Lower leg skin (tissue), 4 donors: Measurements from ENCODE around the gene RIMS1. TPM values are rescaled to one million over a fixed set of nuclear protein-coding genes. Genes with fewer than 3 reads are reported as not detected.
"Not testable (repeated sequence)": the region's sequence is repeated elsewhere in the genome, so short reads cannot be mapped to it uniquely, and the experiment has no call there.

Source experiments
- DNase-seq, 2 donors: peaks; one replicate each; pipeline ENCODE4 v3.0.0-alpha.2; 2019; ENCODE audit warnings: low spot score in 2 of 2
- H3K4me3 ChIP-seq: fragments of 200-600 bp; sonication (generic); 2 replicates; pipeline ENCODE4 v1.5.1; 2017; ENCODE audit warnings: mild to moderate bottlenecking, low read depth; ENCODE audit not compliant: poor library complexity, severe bottlenecking
- CTCF ChIP-seq, 3 donors: fragments of 450-650 bp; IDR thresholded peaks; one replicate each; pipeline ENCODE4 v1.5.1; 2016; ENCODE audit warnings: antibody characterized with exemption in 3 of 3, mild to moderate bottlenecking in 3 of 3, moderate library complexity in 2 of 3
- POLR2A ChIP-seq, 2 donors: fragments of 450-650 bp; IDR thresholded peaks; one replicate each; pipeline ENCODE4 v1.6.1; 2016 to 2017; ENCODE audit warnings: antibody characterized with exemption in 2 of 2, mild to moderate bottlenecking in 1 of 2, moderate library complexity in 1 of 2
- WGBS, 2 donors: methylation state at CpG; one replicate each; pipeline ENCODE4 v1.1.5; 2018; 5-methylcytosine and 5-hydroxymethylcytosine counted together
- intact Hi-C: fragments of 100-400 bp; cut with DNase I; formaldehyde crosslinking; loops from one replicate; pipeline ENCODE4 v1.15.0; 2023; ENCODE audit warnings: low total_unique reads
- total RNA-seq, 4 donors: library from RNA; depleted of rRNA; stranded (reverse); fragments of >200 nt; gene quantifications; one replicate each; pipeline ENCODE4 v1.1.0, GENCODE V29; 2016

Gene RIMS1
- total RNA-seq, 4 donors from 2014 or later, result 1.3 to 9.4 (median 4.7) TPM

DNA sequence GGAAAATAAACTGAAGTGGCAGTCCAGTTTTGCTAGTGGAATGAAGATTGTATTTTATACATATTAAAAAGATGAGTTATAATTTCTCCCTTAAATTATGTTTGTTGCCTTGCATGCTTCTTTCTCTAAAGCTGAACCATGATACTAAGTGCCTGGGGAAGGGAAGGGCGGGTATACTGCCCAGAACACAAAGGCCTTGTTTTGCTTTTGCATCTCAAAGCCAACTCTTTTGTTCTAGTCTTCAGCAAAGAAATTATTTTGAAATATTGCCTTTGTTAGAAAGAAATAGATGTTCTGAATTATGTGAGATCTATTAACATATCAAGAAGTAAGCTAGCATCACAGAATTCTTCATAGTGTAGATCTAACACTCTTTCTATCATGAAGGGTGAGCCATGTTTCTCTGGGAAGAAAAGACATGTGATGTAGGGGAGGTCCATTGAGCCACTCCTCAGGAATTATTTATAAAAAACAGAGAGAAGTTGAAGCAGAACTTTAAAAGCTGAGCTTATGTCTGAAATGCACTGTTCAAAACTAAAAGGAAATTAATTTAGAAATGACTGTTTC lies 108.4 kb downstream of the RIMS1 start:
- intact Hi-C loops, result loop anchor here (5.0 kb wide), 1 partner anchor 612 kb away; no protein-coding TSS in a partner anchor
- WGBS, 2 donors, result 52 to 79% methylated on average over 1 of the region's 1 CpG
- no peak for DNase-seq
- TF ChIP-seq CTCF (IDR thresholded peaks at IDR 0.05) (no peak), POLR2A (IDR thresholded peaks at IDR 0.05) (no peak)
- H3K4me3 ChIP-seq, result no peak overlapping the region

GRCh38 chr6:71997341-71997740 lies 111.0 kb downstream of the RIMS1 start:
- 86 to 95% methylated on average over 1 of the region's 1 CpG for WGBS, 2 donors
- H3K4me3 ChIP-seq, result no peak overlapping the region
- intact Hi-C loops, result no loop called here
- no peak for DNase-seq
- TF ChIP-seq CTCF (IDR thresholded peaks at IDR 0.05), result no peak
- TF ChIP-seq POLR2A (IDR thresholded peaks at IDR 0.05), result no peak

DNA sequence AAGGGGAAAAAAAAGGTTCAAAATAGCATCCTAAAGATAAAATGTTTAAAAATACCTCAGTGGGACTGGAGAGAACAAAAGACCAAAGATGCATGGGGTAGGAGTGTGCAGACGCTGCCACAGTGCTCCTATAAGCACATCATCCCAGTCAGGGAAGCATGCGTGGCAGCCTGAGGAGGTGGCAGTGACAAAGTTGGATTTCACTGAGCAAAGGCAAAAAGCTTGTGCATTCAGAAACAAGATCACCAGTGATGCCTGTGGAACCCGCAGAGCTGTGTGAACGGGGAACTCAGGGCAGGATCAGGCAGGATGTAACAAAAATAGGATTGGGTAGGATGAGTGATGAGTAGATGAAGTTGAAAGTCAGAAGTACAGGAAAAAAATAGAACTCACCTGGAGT lies 116.1 kb downstream of the RIMS1 start:
- H3K4me3 ChIP-seq, result no peak overlapping the region
- WGBS, 2 donors, result 77 to 79% methylated on average over 4 of the region's 4 CpGs
- DNase-seq, result no peak
- no peak for TF ChIP-seq POLR2A (IDR thresholded peaks at IDR 0.05)
- no peak for TF ChIP-seq CTCF (IDR thresholded peaks at IDR 0.05)
- intact Hi-C loops, result no loop called here

DNA sequence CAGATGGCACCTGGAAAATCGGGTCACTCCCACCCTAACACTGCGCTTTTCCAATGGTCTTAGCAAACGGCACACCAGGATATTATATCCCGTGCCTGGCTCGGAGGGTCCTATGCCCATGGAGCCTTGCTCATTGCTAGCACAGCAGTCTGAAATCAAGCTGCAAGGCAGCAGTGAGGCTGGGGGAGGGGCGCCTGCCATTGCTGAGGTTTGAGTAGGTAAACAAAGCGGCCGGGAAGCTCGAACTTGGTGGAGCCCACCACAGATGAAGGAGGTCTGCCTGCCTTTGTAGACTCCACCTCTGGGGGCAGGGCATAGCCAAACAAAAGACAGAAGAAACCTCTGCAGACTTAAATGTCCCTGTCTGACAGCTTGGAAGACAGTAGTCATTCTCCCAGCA lies 120.2 kb downstream of the RIMS1 start:
- 83 to 98% methylated on average over 9 of the region's 9 CpGs for WGBS, 2 donors

GRCh38 chr6:72022830-72023229 lies 136.5 kb downstream of the RIMS1 start:
- H3K4me3 ChIP-seq, result no peak overlapping the region
- 30 to 50% methylated on average over 1 of the region's 1 CpG for WGBS, 2 donors
- intact Hi-C loops, result no loop called here
- no peak for TF ChIP-seq POLR2A (IDR thresholded peaks at IDR 0.05)
- no peak for TF ChIP-seq CTCF (IDR thresholded peaks at IDR 0.05)
- no peak for DNase-seq

More for the DNA sequence above, 120.2 kb downstream of the RIMS1 start:
- H3K4me3 ChIP-seq, DNase-seq, intact Hi-C loops: not testable (repeated sequence)

DNA sequence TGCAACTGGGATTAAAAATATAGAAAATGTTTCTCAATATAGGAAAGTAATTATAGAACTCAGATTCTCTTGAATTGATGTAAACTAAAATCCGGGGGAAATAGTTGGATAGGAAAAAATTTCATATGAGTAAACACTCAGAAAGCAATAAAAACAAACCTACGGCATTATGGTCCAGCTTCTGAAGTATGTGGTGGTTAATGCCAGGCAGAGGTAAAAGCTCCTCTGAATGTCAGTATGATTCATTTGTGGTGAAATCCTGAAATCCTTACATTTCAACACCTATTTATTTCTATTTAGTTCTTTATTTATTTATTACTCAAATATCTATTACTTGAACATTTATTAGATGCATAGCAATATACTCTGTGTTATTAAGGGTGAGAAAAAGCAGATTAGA lies 145.1 kb downstream of the RIMS1 start:
- H3K4me3 ChIP-seq, result no peak overlapping the region
- no peak for DNase-seq
- intact Hi-C loops, result no loop called here
- 60 to 63% methylated on average over 2 of the region's 2 CpGs for WGBS, 2 donors
- TF ChIP-seq CTCF (IDR thresholded peaks at IDR 0.05), result no peak
